ENCODE results near the gene COX6A1.
A peak's percentile ranks its signal among the peaks of the same experiment; 100 is the strongest.

Gene COX6A1

DNA sequence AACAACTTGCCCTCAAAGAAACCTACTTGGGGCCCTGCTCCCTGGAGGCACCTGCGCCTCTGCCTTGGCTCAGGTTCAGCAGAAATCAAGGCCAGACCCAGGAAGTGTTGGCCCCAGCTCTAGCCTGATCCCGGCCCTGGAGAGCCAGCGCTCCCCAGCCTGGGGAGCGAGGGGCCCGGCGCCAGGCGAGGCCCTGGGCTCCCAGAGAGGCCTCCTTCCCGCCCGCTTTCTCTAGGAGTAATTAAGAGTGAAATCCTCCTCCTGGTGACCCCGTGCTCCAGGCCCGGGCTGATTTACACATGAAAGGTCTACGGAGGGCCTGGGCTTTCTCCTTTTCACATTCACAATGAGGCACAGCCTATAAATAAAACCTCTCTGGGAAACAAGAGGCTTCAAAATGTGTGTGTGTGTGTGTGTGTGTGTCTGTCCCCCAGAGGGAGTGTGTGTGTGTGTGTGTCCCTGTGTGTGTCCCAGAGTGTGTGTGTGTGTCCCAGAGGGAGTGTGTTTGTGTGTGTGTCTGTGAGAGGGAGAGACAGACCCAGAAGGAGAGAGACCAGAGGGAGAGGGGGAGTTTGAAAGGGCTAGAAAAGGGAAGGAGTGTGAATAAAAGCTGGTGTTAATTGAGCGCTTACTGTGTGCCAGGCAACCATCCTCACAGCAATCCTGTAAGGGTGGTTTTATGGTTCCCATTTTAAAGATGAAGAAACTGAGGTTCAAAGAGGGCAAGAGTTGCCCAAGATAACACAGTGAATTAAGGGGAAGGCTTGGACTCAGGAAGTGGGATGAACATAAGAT lies 23.8 kb upstream of the COX6A1 start:
- Mint-ChIP-seq H3K27ac (no peak overlapping the region), H3K9me3 (no peaks in the 10 kb centered on the region), H3K27me3 (no peaks in the 10 kb centered on the region), H3K4me3 (no peak overlapping the region), H3K4me1 (ENCODE audit: low read depth) (no peaks in the 10 kb centered on the region), H3K36me3 (ENCODE audit: low read depth) (no peaks in the 10 kb centered on the region)

DNA sequence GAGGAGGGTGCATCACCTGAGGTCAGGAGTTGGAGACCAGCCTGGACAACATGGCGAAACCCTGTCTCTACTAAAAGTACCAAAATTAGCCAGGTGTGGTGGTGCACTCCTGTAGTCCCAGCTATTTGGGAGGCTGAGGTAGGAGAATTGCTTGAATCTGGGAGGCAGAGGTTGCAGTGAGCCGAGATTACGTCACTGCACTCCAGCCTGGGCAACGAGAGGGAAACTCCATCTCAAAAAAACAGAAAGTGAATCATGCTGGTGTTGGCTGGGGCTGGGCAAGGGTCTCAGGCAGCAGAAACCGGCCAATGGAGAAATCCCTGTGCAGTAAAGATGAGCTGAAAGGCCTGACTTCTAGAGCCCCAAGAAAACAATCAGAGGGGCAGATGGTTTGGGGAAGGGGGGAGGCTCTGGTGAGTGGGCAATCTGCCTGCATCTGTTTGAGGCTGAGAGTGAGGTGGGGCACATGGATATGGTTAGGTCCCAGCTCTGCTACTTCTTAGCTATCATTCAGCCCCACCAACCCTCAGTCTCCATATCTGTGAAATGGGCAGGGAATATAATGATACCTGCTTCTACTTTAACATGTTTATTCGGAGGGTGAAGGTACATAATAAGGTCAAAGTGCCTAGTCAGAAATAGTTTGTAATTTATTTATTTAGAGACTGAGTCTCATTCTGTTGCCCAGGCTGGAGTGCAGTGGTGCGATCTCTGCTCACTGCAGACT lies 21.3 kb upstream of the COX6A1 start:
- Mint-ChIP-seq H3K27me3 (no peaks in the 10 kb centered on the region), H3K9me3 (no peaks in the 10 kb centered on the region), H3K36me3 (ENCODE audit: low read depth) (no peaks in the 10 kb centered on the region)

DNA sequence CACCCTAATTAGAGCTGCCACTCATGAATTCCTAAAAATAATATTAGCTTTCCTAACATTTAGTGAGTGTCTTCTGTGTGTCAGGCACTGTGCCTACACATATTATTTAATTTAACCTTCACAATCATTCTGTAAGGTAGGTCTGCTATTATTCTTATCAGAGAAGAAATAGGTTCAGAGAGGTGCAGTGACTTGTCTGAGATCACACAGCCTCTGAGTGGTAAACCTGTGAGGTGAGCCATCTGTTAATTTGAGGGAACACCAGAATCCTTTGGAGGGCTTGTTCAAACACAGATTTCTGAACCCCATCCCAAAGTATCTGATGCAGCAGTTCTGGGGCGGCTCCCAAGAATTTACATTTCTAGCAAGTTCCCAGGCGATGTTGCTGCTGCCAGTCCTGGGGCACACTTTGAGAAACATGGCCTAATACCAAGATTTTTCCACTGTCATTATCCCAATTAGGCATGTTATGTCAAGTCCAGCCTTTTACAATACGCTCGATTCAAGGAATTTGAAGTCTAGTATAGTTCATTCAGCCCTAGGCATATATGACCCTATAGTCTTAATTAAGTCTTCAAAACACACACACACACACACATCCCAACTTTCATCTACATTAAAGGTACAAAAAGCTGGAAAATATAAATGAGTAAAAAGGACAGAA lies 19.9 kb upstream of the COX6A1 start:
- Mint-ChIP-seq H3K27ac (no peak overlapping the region), H3K4me1 (ENCODE audit: low read depth) (no peaks in the 10 kb centered on the region), H3K9me3 (no peaks in the 10 kb centered on the region), H3K36me3 (ENCODE audit: low read depth) (no peaks in the 10 kb centered on the region), H3K27me3 (no peaks in the 10 kb centered on the region), H3K4me3 (no peak overlapping the region)

More for the DNA sequence above, 21.3 kb upstream of the COX6A1 start:
- H3K4me3 Mint-ChIP-seq = no peak overlapping the region
- no peaks in the 10 kb centered on the region for H3K4me1 Mint-ChIP-seq (ENCODE audit: low read depth)
- no peak overlapping the region for H3K27ac Mint-ChIP-seq

DNA sequence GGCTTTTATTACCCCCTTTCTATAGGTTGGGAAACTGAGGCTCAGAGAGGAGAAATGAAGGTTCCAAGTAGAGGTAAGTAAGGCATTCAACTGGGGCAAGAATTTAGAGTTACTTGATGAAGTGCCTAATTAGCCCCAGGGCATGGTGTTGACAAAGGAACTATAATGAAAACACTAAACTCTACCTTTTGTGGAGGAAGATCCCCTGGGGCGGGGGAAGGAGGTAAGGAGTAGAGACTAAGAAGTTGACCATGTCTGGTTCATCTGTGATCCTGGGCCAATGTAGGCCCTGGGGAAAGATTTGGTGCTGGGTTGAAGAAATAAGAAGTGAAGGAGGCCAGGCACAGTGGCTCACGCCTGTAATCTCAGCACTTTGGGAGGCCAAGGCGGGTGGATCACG lies 16.2 kb upstream of the COX6A1 start:
- H3K27me3 Mint-ChIP-seq = no peaks in the 10 kb centered on the region
- no peak overlapping the region for H3K27ac Mint-ChIP-seq
- no peaks in the 10 kb centered on the region for H3K4me1 Mint-ChIP-seq (ENCODE audit: low read depth)
- no peak overlapping the region for H3K4me3 Mint-ChIP-seq
- no peaks in the 10 kb centered on the region for H3K9me3 Mint-ChIP-seq
- no peaks in the 10 kb centered on the region for H3K36me3 Mint-ChIP-seq (ENCODE audit: low read depth)

DNA sequence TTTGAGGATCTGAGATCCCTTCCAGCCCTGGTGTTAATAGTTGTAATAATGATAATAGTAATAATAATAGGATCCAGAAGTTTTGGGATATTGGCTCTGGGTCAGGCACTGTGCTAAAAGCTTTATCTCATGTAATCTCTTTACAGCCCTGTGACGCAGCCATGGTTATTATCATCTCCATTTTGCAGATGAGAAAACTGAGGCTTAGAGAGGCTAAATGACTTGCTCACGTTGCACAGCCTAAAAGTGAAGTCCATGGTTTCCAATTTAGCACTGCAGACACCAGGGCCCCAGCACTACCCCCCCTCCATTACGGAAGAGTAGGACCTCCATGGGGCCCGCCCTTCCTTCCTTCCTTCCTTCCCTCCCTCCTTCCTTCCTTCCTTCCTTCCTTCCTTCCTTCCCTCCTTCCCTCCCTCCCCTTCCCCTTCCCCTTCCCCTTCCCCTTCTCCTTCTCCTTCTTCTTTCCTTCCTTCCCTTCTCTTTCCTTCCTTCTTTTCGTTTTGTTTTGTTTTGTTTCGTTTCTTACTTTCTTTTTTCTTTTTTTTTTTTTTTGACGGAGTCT lies 14.9 kb upstream of the COX6A1 start:
- H3K9me3 Mint-ChIP-seq = no peaks in the 10 kb centered on the region
- no peaks in the 10 kb centered on the region for H3K36me3 Mint-ChIP-seq (ENCODE audit: low read depth)
- H3K4me1 Mint-ChIP-seq (ENCODE audit: low read depth) = no peaks in the 10 kb centered on the region
- no peak overlapping the region for H3K4me3 Mint-ChIP-seq
- H3K27me3 Mint-ChIP-seq = no peaks in the 10 kb centered on the region
- no peak overlapping the region for H3K27ac Mint-ChIP-seq

DNA sequence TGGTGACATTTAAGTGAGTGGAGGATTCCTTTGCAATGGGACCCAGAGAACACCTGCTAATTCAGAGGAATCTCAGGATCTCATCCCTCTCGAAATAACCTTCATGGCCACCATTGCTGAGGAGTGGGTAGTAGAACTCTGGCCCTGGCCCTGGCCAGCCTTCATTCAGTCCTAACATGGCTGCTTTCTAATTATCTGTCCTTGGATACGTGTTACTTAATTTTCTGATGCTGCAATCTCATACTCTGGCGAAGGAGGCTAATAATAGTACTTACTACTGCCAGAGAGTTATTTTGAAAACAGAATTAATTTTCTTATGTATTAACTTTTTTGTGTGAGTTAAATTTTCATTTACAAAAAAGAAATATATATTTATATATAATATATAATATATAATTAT lies 12.1 kb upstream of the COX6A1 start:
- peaks cover 5% of the 10 kb centered on the region for H3K4me1 Mint-ChIP-seq (ENCODE audit: low read depth)

DNA sequence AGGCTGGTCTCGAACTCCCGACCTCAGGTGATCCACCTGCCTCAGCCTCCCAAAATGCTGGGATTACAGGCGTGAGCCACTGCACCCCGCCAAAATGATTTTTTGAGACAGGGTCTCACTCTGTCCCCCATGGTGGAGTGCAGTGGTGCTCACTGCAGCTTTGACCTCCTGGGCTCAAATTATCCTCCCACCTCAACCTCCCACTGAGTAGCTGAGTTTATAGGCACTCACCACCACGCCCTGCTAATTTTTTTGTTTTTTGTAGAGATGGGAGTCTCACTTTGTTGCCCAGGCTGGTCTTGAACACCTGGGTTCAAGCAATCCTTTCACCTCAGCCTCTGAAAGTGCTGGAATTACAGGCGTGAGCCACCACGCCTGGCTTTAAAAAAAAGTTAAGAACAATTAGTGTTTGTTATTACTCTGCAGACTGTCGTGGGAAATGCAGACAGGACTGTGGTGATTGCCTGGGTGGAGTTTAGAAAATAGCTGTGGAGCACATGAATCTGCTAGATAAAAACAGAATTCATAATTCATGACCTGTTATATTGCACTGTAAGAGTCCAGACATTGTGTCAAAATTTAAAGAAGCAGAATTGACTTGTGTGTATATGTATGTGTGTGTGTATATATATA lies 9.2 kb upstream of the COX6A1 start:
- no peak overlapping the region for H3K27ac Mint-ChIP-seq
- no peaks in the 10 kb centered on the region for H3K9me3 Mint-ChIP-seq

More for the DNA sequence above, 12.1 kb upstream of the COX6A1 start:
- H3K27me3 Mint-ChIP-seq = peaks cover 9% of the 10 kb centered on the region
- no peak overlapping the region for H3K4me3 Mint-ChIP-seq
- no peak overlapping the region for H3K27ac Mint-ChIP-seq
- no peaks in the 10 kb centered on the region for H3K9me3 Mint-ChIP-seq
- H3K36me3 Mint-ChIP-seq (ENCODE audit: low read depth) = no peaks in the 10 kb centered on the region

DNA sequence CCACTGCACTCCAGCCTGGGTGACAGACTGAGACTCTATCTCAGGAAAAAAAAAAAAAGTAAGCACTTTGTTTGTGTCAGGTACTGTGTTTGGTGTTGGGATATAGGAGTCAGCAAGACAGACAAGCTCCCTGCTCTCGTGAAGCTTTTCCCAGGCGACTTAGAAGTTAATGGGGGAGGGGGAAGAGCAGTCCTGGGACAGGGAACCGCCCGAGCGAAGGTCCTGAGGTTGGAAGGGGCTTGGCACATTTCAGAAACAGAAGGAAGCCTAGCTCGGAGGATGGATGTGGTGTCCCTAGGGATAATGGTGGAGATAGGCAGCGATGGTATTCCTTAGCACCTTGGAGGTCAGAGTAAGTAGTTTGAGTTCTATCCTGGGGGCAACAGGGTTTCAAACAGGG lies 8.5 kb upstream of the COX6A1 start:
- Mint-ChIP-seq H3K4me1 (ENCODE audit: low read depth) (peaks cover 20% of the 10 kb centered on the region), H3K9me3 (no peaks in the 10 kb centered on the region), H3K27me3 (peaks cover 9% of the 10 kb centered on the region), H3K36me3 (ENCODE audit: low read depth) (no peaks in the 10 kb centered on the region), H3K4me3 (no peak overlapping the region), H3K27ac (no peak overlapping the region)

More for the DNA sequence above, 9.2 kb upstream of the COX6A1 start:
- peaks cover 20% of the 10 kb centered on the region for H3K4me1 Mint-ChIP-seq (ENCODE audit: low read depth)
- H3K4me3 Mint-ChIP-seq = no peak overlapping the region
- H3K27me3 Mint-ChIP-seq = peaks cover 9% of the 10 kb centered on the region
- no peaks in the 10 kb centered on the region for H3K36me3 Mint-ChIP-seq (ENCODE audit: low read depth)

DNA sequence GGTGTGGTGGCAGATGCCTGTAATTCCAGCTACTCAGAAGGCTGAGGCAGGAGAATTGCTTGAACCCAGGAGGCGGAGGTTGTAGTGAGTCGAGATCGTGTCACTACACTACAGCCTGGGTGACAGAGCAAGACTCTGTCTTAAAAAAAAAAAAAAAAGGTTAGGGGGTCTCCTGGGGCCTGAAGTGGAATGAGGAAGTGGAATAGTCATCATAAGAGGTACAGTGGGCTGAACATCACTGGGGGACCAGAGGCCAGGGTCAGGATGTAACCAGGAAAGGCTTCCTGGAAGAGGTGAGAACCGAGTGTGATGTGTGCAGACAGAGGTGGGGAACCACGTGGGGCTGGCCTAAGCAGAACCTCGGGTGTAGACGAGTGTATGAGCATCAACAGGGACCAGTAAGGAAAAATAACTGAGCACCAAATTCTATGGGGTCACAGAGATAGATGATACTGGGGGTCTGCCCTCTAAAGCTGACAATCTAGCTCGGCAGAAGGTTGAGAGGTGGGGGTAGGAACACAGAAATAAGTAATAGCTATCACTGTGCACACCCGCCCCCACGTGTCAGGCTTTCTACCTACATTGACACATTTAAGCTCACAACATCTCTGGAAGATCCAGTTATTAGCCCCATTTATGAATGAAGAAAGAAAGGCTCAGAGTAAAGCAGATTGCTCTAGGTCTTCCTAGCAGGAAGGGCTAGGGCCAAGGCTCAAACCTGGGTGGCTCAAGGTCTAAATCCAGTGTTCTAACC lies 5.0 kb upstream of the COX6A1 start:
- Mint-ChIP-seq H3K36me3 (ENCODE audit: low read depth) (no peaks in the 10 kb centered on the region), H3K27ac (no peak overlapping the region), H3K4me1 (ENCODE audit: low read depth) (peaks cover 27% of the 10 kb centered on the region), H3K9me3 (no peaks in the 10 kb centered on the region), H3K4me3 (no peak overlapping the region), H3K27me3 (peaks cover 9% of the 10 kb centered on the region)

DNA sequence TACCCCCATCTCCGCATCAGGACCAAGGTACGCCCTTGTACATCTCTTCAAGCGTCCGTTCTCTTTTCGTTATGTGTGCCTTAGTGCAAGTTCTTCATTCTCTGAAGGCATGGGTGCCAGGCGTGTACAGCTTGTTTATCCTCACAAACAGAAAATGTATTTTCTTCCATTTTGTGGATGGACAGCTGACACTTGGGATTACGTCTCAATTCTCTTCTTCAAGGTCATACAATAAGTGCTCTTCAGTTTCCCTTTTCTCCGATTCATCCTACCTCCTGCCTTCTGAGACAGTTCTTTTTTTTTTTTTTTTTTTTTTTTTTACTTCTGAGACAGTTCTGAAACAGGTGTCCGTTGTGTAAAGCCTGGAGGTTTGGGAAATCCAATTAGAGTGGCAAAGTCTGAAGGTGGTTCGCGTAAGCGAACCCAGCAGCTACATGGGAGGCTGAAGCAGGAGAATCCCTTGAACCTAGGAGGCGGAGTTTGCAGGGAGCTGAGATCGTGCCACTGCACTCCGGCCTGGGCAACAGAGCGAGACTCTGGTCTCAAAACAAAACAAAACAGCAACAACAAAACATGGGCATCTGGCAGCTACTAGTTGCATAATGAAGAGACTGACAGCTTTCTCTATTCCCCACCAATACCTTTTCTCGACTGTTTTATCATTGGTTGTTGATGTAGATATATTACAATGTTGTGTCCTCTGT lies 734 bp downstream of the COX6A1 start:
- peaks cover 32% of the 10 kb centered on the region for H3K4me1 Mint-ChIP-seq (ENCODE audit: low read depth)
- H3K9me3 Mint-ChIP-seq = no peaks in the 10 kb centered on the region
- peaks cover 38% of the 10 kb centered on the region for H3K36me3 Mint-ChIP-seq (ENCODE audit: low read depth)
- H3K27ac Mint-ChIP-seq = peak overlapping the region; percentile 96
- no peaks in the 10 kb centered on the region for H3K27me3 Mint-ChIP-seq
- H3K4me3 Mint-ChIP-seq = peak overlapping the region; percentile 95

DNA sequence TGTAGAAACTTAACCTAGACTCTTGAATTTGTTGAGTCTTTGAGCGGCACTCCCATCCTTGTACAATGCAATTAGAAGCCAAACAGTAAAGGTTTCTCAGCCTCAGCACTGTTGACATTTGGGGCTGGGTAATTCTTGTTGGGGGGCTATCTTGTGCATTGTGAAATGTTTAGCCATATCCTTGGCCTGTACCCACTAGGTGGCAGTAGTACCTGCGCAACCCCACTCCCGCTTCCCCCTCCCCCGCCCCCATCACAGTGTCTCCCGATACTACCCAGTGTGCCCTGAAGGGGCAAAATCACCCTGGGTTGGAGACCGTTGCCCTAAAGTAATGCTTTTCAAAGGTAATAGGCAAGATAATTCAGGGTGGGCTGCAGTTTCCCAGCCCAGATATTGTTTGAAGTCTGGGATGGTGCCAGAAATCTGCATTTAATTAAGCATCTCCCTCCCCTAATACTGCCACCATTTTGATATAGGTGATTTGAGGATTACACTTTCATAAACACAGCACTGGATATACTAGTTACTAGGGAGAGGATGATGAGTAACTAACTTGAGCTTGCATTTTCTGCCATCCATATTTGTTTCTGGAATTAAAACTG lies 1.8 kb downstream of the COX6A1 start:
- no peaks in the 10 kb centered on the region for H3K27me3 Mint-ChIP-seq
- H3K9me3 Mint-ChIP-seq = no peaks in the 10 kb centered on the region
- H3K4me3 Mint-ChIP-seq = peak overlapping the region; percentile 62
- peaks cover 43% of the 10 kb centered on the region for H3K4me1 Mint-ChIP-seq (ENCODE audit: low read depth)
- H3K36me3 Mint-ChIP-seq (ENCODE audit: low read depth) = peaks cover 49% of the 10 kb centered on the region
- H3K27ac Mint-ChIP-seq = peak overlapping the region; percentile 7

DNA sequence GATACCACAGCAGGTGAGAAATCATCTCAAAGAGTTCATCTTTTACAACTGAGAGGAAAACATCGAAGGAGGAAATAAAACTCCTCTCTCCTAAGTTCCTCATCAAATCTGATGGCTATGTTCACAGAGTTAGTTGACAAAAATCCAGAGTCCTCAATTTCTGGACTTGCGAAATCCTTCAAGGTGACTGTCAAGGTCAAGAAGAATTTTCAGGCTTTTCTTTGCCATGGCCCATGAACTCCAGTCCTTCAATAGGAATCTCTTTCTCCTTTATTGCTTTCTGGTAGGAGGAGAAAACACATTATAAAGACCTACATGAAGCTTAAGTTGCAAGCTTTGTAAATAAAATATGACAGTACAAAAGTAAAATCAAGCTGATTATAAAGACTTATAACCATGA lies 6.8 kb downstream of the COX6A1 start:
- H3K4me1 Mint-ChIP-seq (ENCODE audit: low read depth) = peaks cover 59% of the 10 kb centered on the region
- peaks cover 78% of the 10 kb centered on the region for H3K36me3 Mint-ChIP-seq (ENCODE audit: low read depth)
- H3K27me3 Mint-ChIP-seq = peaks cover 4% of the 10 kb centered on the region
- H3K9me3 Mint-ChIP-seq = no peaks in the 10 kb centered on the region
- peak overlapping the region; percentile 97 for H3K27ac Mint-ChIP-seq
- peak overlapping the region; percentile 99 for H3K4me3 Mint-ChIP-seq
